Measurements from ENCODE around the gene MTCH1.
A peak's percentile ranks its signal among the peaks of the same experiment; 100 is the strongest.
"Not testable (repeated sequence)": the region's sequence is repeated elsewhere in the genome, so short reads cannot be mapped to it uniquely, and the experiment has no call there.

Gene MTCH1

DNA sequence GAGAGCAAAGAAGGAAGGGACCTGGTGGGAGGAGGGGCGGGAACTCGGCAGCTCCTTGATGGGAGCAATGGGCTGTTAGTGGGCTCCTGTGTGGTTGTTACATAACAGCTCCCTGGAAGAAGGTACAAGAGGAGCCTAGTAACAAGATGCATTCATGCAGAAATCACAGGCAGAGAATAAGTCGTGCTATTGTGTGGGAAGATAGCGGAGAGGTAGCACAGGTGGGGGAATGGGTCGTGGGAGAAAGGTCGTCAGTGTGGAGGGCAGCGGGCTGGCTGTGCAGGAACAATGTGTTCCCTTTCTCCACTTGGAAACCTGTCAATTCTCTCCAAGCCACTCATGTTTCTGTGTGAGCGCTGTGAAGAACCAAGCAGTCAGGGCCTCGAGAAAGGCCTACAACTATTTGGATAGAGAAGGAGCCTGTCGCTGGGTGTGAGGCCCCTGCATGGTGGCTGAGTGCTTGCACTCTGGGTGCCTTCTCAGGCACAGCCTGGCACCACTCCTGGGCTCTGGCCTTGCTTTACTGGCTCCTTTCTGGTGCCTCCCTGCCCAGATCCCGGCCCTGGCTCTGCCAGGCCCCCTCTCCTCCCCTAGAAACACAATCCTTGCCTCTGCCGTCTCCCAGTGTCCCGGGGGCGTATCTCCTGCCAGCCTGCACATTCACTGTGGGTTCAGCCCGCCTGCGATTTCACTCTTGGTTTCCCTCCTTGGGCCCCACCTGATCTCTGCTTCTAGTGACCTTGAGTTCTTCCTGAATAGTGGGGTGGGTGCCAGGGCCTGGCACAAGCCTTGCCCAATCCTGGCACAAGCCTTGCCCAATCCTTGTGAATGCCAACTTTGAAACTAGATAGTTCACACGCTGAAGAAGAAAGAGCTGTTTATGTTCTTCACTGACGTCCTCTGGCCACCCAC is 12.1 kb upstream of the MTCH1 start:
- no peak for DNase-seq (ENCODE audit: low read depth in 2 of 2)

DNA sequence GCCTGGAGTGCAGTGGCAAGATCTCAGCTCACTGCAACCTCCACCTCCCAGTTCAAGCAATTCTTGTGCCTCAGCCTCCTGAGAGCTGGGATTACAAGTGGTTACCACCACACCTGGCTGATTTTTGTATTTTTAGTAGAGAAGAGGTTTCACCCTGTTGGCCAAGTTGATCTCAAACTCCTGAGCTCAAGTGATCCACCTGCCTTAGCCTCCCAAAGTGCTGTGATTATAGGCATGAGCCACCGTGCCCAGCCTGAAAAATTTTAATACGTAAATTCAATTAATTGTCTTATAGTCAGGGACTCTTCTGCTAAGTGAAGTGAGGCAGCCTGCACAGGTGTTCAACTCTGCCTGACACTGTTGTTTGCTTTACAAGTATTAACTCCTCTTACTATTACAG is 4.4 kb upstream of the MTCH1 start:
- DNase-seq (ENCODE audit: low read depth in 2 of 2), result not testable (repeated sequence)

DNA sequence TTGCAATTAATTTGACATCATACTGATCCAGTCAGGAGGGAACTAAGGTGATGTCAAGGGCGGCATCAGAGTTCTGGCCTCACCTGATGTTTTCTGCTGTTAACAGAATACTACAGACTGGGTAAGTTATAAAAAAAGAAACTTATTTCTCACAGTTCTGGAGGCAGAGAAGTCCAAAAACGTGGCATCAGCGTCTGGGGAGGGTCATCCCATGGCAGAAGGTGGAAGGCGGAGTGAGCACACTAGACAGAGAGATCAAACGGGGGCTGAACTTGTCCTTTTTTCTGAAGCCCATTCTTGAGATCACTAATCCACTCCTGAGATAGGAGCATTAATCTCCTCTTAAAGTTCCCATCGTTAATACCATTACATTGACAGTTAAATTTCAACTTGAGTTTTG is 3.3 kb upstream of the MTCH1 start:
- DNase-seq (ENCODE audit: low read depth in 2 of 2), result no peak

GRCh38 chr6:36986704-36987047 is 680 bp upstream of the MTCH1 start:
- DNase-seq (ENCODE audit: low read depth in 2 of 2), result no peak

GRCh38 chr6:36985417-36985807 is 584 bp downstream of the MTCH1 start:
- DNase-seq (ENCODE audit: low read depth in 2 of 2), result no peak

- peak; percentile 31 to 40 for DNase-seq (ENCODE audit: low read depth in 2 of 2)
These were observed 1.2 kb downstream of the MTCH1 start for GRCh38 chr6:36984581-36985416.

GRCh38 chr6:36983538-36983937 is 2.5 kb downstream of the MTCH1 start:
- no peak for DNase-seq (ENCODE audit: low read depth in 2 of 2)

DNA sequence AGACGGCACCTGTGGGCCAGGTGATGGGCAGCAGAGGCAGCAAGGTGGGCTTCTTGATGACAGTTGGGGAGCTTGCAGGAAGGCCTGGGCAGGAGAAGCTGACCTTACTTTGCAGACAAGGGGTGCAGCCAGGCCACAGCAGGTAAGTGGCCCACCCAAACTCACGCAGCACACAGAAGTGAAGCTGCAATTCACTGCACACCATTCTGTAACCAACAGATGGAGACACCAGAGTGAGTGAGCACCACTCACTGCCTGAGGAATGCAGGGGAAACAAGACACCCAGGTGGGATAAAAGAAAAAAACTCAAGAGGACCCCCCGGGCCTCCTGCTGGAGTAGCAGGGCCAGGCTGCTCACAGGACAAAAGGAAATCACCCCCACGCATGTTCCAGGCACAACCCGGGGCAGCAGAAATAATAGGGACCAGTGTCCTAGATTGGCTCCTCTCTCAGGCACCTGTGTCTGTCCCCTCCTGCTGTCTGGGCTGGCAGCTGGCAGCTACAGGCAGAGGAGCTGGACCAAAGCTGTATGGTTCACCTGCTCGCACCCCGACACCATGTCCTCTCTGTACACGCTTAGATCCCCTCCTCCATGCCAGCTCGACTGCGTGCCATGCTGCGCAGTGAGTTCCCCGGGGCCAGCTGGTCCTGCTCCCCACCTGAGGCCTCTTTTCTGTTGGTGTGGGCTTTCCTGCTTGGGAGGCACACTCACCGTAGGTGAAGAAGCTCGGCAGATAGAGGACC is 4.9 kb downstream of the MTCH1 start:
- no peak for DNase-seq (ENCODE audit: low read depth in 2 of 2)

DNA sequence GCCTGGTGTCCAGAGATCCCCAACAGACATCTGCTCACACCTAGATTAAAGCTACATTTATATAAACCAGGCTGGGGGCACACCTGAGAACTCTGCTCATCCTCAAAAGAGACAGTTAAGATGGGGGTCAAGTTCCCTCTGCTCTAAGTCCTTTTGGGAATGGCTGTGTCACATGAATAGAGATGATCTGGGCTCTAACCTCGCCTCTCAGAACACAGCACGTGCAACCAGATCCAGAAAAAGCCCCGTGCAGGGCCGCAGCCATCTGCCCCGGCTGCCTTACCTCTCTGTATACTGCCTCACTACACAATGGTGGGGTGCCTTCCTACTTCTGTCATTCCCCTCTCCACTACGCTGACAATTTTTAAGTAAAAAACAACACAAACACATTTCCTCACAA is 5.9 kb downstream of the MTCH1 start:
- no peak for DNase-seq (ENCODE audit: low read depth in 2 of 2)

GRCh38 chr6:36979347-36979742 is 6.7 kb downstream of the MTCH1 start:
- DNase-seq (ENCODE audit: low read depth in 2 of 2), result no peak

DNA sequence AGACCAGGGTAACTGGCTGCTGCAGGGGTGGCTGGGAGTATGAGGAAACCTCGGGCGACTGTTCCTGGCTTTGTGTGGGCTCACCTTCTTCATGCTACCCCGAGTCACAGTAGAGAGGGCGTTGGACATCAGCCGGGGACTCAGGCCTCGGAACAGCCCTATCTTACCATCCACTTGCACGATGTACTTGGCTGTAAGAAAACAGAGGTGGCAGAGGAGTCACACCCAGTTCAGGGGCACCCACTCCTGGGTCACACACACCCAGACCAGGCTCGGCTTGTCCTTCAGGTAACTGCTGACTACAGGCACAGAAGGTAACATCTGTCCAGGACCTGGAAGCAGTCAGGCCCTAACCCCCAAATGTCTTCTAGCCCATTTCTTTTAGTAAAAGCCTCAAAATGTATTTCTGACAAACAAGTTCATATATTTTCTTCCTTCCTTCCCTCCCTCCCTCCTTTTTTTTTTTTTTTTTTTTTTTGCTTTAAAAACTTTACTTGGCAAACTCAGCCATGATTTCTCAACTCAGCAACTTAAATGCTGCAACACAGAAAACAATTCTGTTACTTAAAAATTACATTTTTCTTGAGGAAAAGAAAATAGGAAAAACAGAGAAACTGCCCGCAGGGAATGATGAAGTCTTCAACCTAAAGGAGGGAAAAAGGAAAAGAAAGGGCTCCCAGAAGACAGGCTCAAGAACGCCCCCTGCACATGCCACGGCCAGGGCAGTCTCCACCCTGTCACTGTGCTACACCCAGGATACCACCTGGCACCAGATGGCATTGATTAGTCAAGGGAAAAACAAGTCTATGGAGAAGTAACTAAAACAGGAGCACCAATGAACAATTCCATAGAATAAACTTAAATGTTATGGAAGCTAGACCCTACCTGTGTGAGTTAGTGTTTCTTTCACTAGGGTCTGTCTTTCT is 7.3 kb downstream of the MTCH1 start:
- DNase-seq (ENCODE audit: low read depth in 2 of 2), result no peak

DNA sequence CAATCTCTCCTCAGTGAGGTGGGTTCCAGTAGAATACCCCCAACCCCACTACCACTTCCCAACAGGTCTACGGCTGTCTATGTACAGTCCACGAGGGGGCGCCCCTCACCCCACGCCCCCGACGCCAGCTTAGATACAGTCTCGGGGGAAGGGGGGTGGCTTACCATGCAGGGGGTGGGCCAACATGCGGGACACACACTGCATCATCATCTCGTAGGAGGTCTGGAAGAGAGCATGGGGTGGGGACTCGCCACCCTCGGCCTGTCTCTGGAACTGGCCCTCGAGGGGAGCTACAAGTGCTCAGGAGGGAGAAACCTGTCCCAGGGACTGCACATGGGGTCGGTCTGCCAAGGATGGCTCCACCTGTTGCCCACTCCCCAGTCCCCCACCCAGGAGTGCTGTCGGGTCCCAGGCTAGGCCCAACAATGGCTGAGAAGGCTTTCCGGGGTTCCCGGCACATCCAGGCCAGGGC is 8.5 kb downstream of the MTCH1 start:
- no peak for DNase-seq (ENCODE audit: low read depth in 2 of 2)

- no peak for DNase-seq (ENCODE audit: low read depth in 2 of 2)
These were observed 9.1 kb downstream of the MTCH1 start for GRCh38 chr6:36976931-36977330.

GRCh38 chr6:36976509-36976908 is 9.5 kb downstream of the MTCH1 start:
- no peak for DNase-seq (ENCODE audit: low read depth in 2 of 2)

DNA sequence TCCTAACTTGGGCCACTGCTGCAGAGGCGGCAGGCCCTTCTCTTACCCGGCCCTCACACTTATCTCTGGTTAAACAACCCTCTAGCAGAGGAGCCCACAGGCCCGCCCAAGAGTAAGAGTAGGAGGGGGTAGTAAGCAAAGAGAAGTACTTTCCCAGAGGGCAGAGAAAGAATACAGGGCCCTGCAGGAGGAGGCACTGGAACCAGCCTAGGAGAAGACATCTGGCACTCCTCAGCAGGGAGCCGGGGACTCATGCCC is 10.1 kb downstream of the MTCH1 start:
- DNase-seq (ENCODE audit: low read depth in 2 of 2), result no peak

DNA sequence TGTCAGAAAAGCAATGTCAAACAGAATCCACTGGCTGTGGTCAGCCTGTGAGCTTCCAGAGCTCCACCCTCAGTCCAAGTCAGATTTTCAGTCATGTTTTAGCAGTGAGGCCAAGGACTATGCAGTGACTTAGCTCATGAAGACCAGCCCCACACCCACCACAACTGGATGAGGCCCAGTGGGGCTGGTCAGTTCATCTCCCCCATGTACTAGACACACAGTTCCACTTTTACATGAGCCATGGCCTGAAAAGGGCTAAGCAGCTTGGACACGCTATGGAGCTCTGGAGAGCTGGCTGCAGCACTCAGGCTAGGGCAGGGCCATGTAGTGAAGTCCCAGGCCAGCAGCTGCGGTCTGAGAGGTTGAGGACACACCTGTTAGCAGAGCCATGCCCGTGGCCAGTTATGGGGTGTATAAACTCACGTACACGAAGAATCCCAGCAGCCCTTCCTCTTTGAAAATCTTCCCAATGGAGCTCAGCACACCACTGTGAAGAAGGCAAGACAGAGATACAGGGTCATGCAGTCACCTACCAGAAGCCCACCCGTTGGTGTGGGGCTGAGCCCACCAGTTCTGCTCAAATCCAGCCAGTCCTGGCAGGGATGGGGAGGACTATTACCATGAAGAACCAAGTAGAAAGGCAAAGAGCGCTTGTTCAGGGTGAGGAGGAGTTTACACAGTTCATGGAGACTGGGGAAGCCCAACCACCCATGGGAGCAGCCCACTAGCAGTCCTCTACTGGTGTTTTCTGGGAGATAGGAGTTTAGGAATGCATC is 10.6 kb downstream of the MTCH1 start:
- no peak for DNase-seq (ENCODE audit: low read depth in 2 of 2)

DNA sequence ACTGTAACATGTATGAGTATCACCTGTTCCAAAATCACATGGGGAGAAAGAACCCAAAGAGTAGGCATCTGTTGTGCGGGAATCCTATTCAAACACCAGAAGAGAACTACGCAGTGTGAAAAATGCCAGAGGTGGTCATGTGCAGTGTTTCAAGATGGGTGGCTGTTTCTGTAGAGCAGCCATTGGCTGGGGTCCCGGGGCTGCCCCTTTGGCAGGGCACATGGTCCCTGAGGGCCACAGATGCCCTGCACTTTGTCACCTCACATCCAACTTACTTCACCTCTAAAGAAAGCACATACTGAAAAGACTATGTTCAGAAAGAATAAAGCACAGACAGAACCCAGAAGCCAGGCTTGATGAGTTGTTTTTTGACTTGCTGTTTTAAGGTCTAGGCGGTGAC is 12.3 kb downstream of the MTCH1 start:
- DNase-seq (ENCODE audit: low read depth in 2 of 2), result no peak

DNA sequence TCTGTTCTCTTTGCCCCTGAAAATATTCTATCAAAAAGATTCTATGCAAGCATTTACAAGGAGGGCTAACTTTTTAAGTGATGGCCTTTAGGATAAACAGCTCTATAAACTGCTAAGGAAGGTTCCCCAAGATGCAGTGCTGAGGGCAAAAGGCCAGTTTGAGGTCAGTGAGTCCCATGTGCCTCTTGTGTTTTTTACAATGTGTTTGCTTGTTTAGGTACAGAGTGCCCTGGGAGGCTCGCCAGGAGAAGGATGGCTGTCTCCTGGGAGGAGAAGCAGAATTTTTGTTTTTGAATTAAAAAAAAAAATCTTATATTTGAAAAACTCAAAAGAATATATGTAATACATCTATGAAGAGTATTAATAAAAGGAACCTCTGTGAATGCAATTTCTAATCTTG is 12.8 kb downstream of the MTCH1 start:
- DNase-seq (ENCODE audit: low read depth in 2 of 2), result no peak

GRCh38 chr6:36971921-36972673 is 13.9 kb downstream of the MTCH1 start:
- DNase-seq (ENCODE audit: low read depth in 2 of 2), result no peak

Data from activated CD4-positive, alpha-beta T cell treated with anti-CD3 and anti-CD28 coated beads for 24 hours (primary cell).